Measurements from ENCODE around the gene ZNF212. TPM values are rescaled to one million over a fixed set of nuclear protein-coding genes. Genes with fewer than 3 reads are reported as not detected.

Gene ZNF212
- total RNA-seq, 4 donors from 2014 or later = 19.8 to 24.9 (median 23.2) TPM

DNA sequence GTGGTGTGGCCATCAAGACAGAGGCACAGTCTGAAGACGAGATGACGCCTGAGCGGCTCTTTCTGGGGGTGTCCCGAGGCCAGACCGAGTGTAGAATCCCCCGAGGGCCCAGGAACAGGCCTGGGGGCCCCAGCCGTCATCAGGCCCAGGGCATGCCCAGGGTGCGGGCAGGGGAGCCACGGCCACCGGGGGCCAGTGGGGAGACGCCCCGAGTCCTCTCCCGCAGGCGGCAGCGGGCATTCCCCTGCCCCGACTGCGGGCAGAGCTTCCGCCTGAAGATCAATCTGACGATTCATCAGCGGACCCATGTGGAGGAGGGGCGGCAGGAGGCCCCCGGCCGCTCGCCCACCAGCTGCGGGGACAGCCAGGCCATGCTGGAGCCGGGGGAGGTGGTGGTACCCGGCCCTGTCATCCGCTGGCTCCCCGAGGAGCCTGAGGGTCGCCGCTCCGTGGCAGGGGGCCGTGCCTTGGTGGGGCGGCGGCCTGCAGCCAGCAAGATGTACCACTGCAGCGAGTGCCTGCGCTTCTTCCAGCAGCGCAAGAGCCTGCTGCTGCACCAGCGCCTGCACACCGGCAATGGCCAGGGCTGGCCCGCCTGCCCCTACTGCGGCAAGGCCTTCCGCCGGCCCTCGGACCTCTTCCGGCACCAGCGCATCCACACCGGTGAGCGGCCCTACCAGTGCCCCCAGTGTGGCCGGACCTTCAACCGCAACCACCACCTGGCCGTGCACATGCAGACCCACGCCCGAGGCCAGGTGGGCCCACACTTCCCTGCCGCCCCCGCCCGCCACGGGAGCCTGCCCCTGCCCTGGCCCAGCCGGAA lies 42.3 kb downstream of the ZNF212 start:
- H3K4me1 ChIP-seq = peaks cover 0 to 13% (median 8%) of the 10 kb centered on the region in 4 donors
- TF ChIP-seq POLR2A (IDR thresholded peaks at IDR 0.05) = no peak
- TF ChIP-seq, protein P1, sequence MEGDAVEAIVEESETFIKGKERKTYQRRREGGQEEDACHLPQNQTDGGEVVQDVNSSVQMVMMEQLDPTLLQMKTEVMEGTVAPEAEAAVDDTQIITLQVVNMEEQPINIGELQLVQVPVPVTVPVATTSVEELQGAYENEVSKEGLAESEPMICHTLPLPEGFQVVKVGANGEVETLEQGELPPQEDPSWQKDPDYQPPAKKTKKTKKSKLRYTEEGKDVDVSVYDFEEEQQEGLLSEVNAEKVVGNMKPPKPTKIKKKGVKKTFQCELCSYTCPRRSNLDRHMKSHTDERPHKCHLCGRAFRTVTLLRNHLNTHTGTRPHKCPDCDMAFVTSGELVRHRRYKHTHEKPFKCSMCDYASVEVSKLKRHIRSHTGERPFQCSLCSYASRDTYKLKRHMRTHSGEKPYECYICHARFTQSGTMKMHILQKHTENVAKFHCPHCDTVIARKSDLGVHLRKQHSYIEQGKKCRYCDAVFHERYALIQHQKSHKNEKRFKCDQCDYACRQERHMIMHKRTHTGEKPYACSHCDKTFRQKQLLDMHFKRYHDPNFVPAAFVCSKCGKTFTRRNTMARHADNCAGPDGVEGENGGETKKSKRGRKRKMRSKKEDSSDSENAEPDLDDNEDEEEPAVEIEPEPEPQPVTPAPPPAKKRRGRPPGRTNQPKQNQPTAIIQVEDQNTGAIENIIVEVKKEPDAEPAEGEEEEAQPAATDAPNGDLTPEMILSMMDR (IDR thresholded peaks at IDR 0.05) = no peak
- H3K4me3 ChIP-seq = no peak overlapping the region
- peaks cover 0 to 36% (median 0%) of the 10 kb centered on the region in 3 donors for H3K36me3 ChIP-seq
- peak in 1 of 3 donors; percentile 43 for DNase-seq
- H3K9me3 ChIP-seq = no peaks in the 10 kb centered on the region
- H3K27ac ChIP-seq = no peak overlapping the region
- no peaks in the 10 kb centered on the region for H3K27me3 ChIP-seq

DNA sequence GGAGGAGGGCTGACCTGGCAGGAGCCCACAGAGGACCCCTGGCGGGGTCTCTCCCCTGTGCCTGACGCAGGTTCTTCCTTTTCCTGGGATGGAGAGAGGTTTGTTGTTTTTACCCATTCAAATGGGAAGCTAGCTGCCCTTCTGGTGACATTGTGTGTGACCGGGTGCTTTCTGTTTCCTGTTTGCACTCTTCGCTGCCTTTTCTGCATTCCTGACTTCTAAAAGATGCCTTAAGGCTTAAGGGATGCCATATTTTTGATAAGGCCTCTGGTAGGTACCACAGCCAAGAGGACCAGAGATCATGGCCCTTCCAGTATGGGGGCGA lies 42.8 kb downstream of the ZNF212 start:
- no peak for DNase-seq
- no peak overlapping the region for H3K4me3 ChIP-seq
- H3K27me3 ChIP-seq = no peaks in the 10 kb centered on the region
- no peak overlapping the region for H3K27ac ChIP-seq
- H3K36me3 ChIP-seq = peaks cover 0 to 31% (median 0%) of the 10 kb centered on the region in 3 donors
- TF ChIP-seq, protein P1 (IDR thresholded peaks at IDR 0.05) = no peak
- no peak for TF ChIP-seq POLR2A (IDR thresholded peaks at IDR 0.05)
- H3K4me1 ChIP-seq = peaks cover 0 to 13% (median 8%) of the 10 kb centered on the region in 4 donors
- H3K9me3 ChIP-seq = no peaks in the 10 kb centered on the region

DNA sequence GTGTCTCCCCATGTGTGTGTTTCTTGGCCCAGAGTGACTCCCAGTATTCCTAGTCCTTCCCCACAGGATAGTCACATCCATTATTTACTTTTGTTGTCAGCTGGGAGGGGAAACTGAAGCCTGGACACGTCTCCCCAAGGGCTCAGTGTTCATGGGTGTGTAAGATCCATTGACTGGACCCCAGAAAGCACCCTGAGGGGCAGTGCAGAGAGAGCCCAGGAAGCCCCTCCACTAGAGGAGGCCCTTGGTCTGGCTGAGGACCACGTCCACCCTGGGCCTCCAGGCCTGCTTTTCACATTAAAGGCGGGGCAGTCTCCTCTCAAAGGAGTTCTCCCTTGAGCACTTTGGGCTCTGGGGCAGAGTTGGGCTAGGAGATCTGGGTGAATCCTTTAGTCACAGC lies 43.9 kb downstream of the ZNF212 start:
- peaks cover 0 to 13% (median 8%) of the 10 kb centered on the region in 4 donors for H3K4me1 ChIP-seq
- TF ChIP-seq, protein P1 (IDR thresholded peaks at IDR 0.05) = no peak
- no peak for TF ChIP-seq POLR2A (IDR thresholded peaks at IDR 0.05)
- H3K36me3 ChIP-seq = peaks cover 0 to 23% (median 0%) of the 10 kb centered on the region in 3 donors
- H3K27me3 ChIP-seq = no peaks in the 10 kb centered on the region
- H3K9me3 ChIP-seq = no peaks in the 10 kb centered on the region
- H3K4me3 ChIP-seq = no peak overlapping the region
- peak in 1 of 3 donors; percentile 27 for DNase-seq
- H3K27ac ChIP-seq = no peak overlapping the region

DNA sequence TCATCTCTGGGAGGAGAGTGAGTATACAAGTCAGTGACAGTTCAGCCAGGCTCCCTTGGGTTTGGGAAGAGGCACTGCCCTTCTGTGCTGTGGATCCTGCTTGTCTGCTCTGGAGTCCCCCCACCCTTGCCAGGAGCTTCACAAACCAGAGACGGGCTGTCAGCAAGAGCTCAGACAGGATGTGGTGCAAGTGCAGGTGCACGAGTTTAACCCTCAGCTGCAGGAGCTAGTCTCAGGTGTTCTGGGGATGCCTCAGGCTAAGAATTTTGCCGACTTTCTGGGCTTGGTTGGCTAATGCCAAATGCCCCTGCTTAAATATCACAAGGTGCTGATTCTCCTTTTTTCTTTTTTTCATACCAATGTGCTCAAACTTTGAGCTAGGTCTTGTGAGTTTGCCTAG lies 44.9 kb downstream of the ZNF212 start:
- Histone ChIP-seq H3K4me1 (peaks cover 0 to 13% (median 8%) of the 10 kb centered on the region in 4 donors), H3K4me3 (peak overlapping the region in 1 of 4 donors; percentile 61), H3K9me3 (no peaks in the 10 kb centered on the region), H3K27me3 (no peaks in the 10 kb centered on the region), H3K27ac (peak overlapping the region in 2 of 4 donors; percentile 0 to 72), H3K36me3 (peaks cover 0 to 13% (median 0%) of the 10 kb centered on the region in 3 donors)
- peak in 2 of 3 donors; percentile 52 to 65 for DNase-seq
- TF ChIP-seq, protein P1 (IDR thresholded peaks at IDR 0.05) = no peak
- no peak for TF ChIP-seq POLR2A (IDR thresholded peaks at IDR 0.05)

DNA sequence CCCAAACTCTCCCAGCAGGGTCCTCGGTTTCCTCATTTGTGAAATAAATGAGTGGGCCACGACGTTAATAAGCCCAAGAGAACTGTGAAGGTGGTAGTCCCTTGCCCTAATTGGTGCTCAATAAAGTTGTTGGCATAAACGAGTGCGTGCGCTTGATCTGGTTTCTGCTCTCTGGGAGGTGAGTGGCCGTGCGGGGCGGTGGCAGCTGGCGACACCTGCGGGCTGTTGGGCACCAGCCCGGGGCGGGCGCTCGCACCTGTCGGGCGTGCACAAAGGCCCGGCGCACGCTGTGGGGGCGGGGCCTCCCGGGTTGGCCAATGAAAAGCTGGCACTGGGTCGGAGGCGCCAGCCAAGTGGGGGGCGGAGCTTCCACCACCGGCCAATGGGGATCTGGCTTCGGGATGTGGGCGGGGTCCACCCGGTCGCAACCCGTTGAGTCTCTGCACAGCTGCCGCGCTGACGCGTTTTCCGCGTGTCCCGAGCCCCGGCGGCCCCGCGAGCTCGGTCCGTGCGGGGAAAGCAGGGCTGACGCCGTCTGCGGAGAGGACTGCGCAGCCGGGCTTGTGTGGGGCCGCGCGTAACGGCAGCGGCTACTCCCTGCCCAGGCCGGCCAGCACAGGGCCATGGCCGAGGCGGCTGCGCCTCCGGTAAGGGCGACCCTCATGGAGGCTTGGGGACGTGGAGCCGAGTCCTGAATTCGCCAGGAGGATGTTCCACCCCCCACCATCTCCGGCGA lies 45.6 kb downstream of the ZNF212 start:
- H3K27ac ChIP-seq = peak overlapping the region in 3 of 4 donors; percentile 8 to 72 (median 41)
- peaks cover 0 to 13% (median 8%) of the 10 kb centered on the region in 4 donors for H3K4me1 ChIP-seq
- DNase-seq = peak; percentile 97 to 99 (median 99)
- H3K4me3 ChIP-seq = peak overlapping the region; percentile 44 to 82 (median 68)
- TF ChIP-seq, protein P1 (IDR thresholded peaks at IDR 0.05) = peak in 4 of 6 experiments; percentile 26 to 55 (median 46)
- peak in 1 of 2 donors; percentile 30 for TF ChIP-seq POLR2A (IDR thresholded peaks at IDR 0.05)
- H3K9me3 ChIP-seq = no peaks in the 10 kb centered on the region
- peaks cover 0 to 13% (median 0%) of the 10 kb centered on the region in 3 donors for H3K36me3 ChIP-seq
- no peaks in the 10 kb centered on the region for H3K27me3 ChIP-seq
